CD4-positive, alpha-beta T cell treated with Interleukin-1 beta for 1 hour (primary cell): ENCODE results near the gene CTCFL.
"Not testable (repeated sequence)": the region's sequence is repeated elsewhere in the genome, so short reads cannot be mapped to it uniquely, and the experiment has no call there.

Experiments
- DNase-seq, 2 donors: peaks; one replicate each; pipeline ENCODE4 v3.0.0-alpha.2; 2020 to 2022

The CTCFL gene

DNA sequence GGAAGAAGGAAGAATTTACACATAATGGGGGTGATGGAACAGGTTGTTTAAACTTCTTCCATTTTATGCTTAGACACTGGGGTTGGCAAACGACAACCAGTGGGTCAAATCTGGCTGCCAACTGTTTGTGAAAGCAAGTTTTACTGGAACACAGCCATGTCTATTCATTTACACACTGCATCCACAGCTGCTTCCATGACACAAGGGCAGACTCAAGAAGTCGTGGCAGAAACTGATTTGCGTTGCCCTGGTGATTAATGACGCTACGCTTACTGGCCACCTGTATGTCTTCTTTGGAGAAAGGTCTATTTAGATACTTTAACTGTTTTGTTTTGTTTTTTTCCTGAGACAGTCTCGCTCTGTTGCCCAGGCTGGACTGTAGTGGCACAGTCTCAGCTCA, 19.0 kb downstream of the CTCFL start:
- no peak for DNase-seq

DNA sequence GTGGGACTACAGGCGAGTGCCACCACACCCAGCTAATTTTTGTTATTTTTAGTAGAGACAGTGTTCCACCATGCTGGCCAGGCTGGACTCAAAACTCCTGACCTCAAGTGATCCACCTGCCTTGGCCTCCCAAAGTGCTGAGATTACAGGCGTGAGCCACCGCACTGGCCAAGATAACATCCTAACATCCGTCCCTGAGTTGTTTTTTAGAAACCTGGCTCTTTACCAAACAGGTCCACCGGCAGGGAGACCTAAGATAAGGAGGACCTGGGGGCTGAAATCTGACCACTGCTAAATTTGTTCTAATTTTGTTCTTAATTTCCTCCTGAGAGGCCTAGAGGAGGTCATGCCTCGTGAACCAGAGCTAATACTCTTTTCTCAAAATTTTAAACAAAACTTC, 20.5 kb downstream of the CTCFL start:
- no peak for DNase-seq

DNA sequence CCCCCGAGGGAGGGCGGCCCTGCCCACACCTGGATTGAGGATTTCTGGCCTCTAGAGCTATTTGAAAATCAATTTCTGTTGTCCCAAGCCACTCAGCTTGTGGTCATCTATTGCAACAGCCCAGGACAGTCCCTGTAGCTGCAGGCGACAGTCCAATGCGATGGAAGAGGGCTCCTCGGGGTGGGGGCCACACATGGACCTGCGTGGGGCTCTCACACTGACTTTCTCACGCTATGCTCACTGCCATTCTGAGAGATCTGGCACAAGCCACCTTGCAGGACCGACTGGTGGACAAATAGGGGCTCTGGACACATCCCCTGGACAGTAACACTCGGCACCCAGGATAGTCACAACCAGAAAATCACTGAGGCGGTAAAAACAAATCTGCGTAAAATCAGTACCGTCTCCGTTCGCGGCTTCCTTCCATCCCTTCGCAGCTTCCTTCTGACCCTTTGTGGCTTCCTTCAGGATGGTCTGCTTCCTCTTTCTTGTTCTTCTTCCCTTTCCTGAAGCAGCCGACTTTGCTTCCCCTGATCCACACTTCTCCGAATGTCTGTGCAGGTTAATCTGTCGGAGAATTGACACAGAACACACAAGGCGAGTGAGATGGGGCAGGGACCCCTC, 21.8 kb downstream of the CTCFL start:
- peak in 1 of 2 donors; percentile 11 for DNase-seq

DNA sequence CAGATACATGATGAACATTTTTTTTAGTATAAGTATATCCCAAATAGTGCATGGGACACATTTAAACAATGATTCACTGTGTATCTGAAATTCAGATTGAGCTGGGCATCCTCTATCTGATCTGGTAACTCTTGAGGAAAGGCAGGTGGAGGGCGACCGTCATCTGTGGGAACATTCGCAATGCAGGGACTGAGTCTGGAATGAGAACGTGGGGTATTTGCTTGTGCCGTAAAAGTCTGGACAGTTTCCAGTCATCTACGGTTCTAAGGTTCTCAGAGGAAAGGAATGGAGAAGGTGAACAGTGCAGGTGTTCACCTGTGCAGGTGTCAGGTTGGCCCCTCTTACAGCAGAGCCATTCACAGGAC, 22.6 kb downstream of the CTCFL start:
- no peak for DNase-seq

DNA sequence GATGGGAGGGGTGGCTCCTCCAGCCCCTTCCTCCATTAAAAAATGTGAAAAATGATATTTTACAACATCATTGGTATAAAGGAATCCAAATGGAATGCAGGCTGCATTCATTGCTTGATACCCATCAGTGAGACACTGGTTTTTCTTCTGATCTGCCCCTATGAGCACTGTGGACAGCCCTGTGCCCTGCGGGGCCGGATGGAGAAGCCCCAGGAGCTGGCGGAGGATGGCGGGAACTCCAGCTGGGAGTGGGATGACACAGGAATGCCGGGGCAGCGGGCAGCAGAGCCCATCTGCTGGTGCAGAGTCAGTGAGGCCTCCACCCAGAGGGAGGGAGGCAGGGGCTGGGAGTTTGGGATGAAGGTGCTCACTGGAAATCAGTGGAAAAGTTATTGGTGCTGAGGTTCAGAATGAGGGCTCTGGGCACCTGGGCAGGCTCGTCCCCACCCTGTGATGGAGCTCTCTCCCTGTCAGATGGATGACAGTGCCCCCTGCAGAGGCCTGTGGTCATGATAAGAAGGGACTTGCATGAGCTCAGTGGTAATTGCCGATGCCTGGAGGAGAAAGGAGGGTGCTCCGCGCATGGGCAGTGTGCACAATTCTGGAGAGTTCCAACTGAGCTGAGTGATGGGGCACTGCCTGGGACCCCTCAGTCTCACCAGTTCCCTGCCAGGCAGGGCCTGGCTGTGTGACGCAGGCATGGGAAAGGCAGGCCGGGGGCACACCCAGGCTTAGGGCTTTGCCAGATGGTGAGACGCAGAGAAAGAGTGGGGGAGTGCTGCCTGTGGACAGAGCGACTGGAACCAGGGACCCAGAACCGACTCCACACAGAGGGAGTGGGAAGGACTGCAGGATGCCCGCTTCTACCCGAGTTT, 23.2 kb downstream of the CTCFL start:
- DNase-seq = no peak

DNA sequence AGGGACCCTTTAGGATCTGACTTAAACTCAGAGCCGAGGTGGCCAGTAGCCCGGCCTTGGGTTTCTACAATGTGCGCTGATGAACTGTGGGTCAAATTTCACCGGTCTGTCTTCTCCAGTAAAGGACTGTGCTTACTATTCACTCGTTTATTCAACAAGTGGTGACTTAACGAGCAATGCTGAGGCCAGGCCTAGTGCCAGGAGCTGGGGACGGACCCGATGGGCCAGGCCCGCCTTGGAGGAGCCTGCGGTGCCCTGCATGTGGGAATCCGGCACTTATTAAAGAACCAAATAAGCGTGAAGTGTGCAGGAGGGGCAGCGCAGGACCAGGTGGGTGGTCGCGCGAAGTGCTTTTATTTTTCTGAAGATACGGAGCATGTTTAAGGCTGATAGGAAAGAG, 24.0 kb downstream of the CTCFL start:
- no peak for DNase-seq

DNA sequence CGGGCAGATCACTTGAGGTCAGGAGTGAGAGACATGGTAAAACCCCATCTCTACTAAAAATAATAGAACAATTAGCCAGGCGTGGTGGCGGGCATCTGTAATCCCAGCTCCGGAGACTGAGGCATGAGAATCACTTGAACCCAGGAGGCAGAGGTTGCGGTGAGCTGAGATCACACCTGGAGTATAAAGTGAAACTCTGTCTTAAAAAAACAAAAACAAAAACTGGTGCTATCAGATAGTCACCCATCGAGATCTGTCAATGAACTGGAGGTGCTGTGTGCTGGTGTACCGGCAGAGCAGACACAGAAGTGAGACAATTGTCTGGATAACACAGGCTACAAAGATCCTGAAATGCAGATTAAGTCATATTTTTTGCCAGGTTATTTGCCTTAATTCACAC, 24.7 kb downstream of the CTCFL start:
- DNase-seq = no peak

DNA sequence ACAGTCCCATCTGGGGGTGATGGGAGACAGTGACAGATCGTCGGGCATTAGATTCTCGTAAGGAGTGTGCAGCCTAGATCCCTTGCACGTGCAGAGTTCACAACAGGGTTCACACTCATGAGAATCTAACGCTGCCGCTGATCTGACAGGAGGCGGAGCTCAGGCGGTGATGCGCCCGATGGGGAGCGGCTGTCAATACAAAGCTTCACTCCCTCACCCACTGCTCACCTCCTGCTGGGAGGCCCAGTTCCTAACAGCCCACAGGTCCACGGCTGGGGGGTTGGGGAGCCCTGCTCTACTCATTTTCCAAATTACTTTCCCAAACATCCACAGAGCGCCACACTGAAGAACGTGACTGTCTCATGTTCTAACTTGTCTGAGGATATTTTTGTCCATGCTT, 25.3 kb downstream of the CTCFL start:
- no peak for DNase-seq

DNA sequence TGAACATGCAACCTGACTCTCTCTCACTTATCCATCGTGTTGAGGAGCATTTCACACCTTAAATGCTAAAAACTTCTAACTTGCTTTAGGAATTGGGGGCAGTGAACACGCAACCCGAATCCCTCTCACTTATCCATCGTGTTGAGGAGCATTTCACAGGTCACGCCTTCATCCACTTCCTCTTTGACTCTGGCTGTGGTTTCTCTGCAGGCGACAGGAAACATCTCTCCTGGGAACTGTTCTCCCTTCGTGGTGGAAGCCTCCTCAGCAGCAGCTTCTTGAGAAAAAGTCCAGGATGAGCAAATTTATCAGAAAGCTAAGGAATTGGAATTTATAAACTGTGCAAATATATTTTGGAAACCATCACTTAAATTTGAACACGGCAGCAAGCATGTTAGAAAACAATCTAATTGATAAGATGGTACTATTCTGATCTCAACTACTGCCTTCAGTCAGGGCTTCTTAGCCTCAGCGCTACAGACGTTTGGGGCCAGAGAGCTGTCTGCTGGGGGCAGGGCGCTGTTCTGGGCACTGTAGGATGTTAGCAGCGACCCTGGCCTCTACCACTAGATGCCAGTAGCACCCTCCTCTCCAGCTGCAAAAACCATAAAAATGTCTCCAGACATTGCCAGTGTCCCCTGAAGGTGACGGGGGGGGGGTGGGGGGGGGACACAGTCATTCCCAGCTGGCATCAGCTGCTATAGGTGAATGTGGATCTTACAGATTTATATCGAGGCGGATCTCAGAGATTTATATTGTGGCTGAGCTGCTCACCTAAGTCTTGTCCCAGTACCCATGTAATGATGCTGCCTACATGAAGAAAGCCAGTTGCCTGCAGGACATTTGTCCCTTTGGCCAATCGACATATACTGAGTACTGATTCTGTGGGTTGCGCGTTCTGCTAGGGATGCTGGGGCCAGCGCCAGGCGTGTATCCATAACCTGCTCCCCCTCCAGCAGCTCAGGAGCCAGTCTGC, 26.2 kb downstream of the CTCFL start:
- DNase-seq = peak; percentile 32 to 54

DNA sequence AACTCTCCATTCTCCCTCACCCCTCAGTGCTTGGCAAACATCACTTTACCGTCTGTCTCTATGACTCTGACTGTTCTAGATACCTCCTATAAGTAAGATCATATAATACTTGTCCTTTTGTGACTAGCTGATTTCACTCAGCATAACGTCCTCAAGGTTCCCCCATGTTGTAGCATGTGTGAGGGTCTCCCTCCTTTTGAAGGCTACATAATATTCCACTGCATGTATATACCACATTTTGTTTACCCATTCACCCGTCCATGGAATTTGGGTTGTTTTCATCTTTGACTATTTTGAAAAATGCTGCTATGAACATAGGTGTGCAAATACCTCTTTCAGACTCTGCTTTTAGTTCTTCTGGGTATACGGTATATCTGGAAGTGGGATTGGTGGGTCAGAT, 28.3 kb downstream of the CTCFL start:
- DNase-seq = no peak

DNA sequence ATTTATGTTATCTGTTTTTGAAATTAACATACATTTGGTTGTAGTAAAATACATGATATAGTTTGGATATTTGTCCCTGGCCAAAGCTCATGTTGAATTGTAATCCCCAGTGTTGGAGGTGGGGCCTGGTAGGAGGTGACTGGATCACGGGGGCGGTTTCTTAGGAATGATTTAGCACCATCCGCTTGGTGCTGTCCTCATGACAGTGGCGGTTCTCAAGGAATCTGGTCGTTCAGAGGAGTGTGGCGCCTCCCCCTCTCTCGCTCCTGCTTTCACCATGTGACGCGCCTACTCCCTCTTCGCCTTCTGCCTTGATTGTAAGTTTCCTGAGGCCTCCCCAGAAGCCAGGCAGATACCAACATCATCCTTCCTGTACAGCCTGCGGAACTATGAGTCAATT, 29.0 kb downstream of the CTCFL start:
- DNase-seq = no peak

DNA sequence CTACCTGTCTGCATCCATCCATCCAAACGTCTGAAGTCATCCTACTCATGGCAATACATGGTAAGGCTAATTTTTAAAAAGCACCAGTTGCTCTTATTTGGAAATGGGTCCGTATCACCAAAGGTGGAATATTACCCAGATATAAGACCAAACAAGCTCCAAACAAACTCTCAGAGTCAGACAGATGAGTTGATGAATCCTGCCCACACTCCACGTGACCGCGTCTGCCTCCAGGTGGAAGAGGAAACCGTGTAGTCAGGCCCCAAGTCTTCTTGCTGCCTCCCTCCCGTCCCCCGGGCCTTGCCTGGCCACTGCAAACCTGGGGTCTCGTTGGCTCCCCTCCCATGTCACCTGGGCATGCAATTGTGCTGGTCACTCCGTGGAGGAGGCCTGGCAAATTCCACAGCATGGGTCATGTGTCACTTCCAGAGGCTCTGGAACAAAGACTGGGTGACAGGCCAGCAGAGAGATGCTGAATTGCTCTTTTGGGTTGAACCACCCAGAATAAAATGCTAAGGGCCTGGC, 31.8 kb downstream of the CTCFL start:
- DNase-seq = no peak

DNA sequence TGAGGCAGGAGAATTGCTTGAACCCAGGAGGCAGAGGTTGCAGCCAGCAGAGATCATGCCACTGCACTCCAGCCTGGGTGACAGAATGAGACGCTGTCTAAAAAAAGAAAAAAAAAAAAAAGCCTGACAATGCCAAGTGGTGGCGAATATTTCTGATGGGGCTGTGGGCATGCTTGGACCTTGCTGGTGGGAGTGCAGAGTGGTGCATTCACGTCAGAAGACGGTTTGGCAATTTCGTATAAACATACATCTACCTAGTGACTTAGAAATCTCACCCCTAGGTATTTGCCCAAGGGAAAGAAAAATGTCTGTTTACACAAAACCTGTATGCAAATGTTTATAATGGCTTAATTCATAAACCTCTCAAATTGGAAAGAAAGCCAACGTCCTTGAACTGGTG, 33.6 kb downstream of the CTCFL start:
- no peak for DNase-seq

DNA sequence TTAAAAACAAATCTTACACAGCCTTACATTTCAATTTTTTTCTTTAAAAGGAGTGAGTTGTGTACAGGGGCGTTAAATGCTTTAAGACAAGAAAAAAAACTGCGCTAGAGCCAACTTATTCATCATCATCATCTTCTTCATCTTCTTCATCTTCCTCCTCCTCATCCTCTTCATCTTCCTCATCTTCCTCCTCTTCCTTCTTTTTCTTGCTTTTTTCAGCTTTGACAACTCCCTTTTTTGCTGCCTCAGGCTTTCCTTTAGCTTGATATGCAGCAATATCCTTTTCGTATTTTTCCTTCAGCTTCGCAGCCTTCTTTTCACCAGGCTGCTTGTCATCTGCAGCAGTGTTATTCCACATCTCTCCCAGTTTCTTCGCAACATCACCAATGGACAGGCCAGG, 36.7 kb downstream of the CTCFL start:
- DNase-seq = not testable (repeated sequence)

DNA sequence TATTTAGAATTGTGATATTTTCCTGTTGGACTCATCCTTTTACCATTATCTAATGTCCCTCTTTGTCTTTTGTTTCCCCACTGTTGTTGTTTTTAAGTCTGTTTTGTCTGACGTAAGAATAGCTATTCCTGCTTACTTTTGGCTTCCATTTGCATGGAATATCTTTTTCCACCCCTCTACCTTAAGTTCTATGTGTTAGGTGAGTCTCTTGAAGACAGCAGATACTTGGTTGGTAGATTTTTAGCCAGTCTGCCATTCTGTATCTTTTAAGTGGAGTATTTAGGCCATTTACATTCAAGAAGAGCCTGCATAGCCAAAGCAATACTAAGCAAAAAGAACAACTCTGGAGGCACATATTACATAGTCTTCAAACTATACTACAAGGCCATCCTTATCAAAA, 39.2 kb downstream of the CTCFL start:
- no peak for DNase-seq

DNA sequence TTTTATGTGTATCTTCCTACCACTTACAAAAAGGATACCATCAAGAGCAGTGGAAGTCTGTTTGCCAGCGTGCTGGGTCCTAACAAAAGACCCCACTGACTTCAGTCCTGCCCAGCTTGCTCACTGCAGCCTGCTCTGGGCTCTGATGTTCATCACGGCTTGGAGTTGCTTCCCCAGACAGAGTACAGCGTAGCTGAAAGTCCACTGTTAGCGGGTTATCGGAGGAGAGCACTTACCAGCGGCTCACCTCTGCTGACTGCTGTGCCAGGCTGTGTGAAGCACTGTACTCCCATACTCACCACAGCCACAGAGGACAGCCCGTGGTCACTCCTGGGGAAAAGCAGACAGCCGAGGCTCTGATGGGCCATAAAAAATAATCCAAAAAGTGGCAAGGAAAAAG, 40.2 kb downstream of the CTCFL start:
- no peak for DNase-seq

DNA sequence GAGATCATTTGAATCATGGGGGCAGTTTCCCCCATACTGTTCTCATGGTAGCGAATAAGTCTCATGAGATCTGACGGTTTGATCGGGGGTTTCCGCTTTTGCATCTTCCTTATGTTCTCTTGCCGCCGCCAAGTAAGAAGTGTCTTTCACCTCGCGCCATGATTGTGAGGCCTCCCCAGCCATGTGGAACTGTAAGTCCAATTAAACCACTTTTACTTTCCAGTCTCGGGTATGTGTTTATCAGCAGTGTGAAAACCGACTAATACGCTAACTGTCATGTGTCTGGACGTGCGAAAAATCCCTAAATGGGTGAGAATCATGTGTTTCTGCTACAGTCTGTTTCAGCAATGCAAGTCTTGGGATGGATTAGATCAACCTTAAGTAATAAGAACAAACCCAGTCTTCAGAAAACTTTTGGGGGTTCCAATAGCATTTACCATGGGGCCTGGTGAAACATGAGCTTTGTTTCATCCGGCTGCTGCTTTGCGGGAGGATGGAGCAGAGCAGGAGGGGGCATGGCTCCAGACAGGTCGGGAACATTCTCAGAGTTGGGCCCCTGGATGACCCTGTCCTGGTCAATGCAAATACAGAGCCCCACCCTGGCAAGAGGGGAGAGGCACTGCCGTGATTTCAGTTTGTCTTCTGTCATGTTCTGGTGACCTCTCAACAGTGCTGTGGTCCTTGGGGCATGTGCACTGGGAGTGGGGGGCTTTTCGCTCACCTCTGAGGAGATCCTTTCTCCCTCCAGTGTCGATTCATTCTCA, 41.5 kb downstream of the CTCFL start:
- DNase-seq = peak in 1 of 2 donors; percentile 30

DNA sequence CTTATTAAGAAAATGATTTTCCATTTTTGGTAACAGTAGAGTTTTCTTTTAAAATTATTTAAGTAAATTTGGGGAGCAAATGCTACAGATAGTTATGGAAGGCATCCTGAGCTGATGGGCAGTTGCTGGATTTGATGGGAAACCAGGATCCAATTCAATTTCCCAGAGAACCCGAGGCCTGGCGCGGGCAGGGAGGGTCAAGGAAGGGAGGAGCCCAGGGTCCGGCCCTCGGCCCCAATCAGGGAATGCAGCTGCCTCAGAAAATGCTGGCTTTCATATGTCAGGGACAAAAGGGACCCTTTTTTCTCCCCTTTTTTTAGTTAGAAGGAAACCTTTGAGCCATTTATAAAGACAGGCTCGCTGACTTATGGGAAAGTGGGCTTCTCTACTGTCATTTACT, 42.1 kb downstream of the CTCFL start:
- no peak for DNase-seq

DNA sequence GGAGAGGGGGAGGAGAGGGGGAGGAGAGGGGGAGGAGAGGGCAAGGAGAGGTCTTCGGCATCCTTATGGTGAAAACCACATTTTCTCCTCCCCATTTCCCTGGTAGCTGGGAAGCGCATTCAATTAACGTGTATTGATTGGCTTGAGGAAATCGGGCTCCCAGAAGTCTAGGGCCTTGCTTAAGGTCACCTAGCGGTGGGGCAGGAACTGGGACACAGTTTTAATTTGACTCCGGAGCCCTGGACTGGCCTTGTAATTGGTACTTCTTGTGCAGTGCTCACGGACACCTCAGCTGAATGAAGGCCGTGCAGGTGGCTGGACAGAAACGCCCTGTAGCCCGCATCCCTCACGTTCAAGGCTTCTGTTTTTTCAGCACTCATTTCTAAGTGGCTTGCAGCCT, 42.8 kb downstream of the CTCFL start:
- DNase-seq = no peak

DNA sequence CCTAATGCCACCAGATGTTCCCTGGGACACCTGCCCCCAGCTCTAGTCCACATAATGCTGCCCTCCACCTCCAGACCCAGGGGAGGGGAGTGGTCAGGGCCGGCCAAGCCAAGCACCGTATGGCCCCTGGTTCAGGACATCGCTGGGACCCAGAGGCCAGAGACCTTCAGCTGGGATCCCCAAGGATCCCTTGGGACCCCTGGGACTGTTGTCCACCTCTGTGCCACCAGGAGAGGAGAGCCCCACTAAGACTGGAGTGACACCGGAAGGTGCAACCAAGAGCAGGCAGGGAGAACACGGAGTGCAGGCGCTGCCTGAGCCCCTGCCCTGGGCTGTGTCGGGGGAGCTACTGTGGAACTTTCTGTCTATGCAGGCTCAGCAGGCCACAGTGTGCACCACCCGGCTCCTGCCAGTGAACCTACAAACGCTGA, 43.6 kb downstream of the CTCFL start:
- DNase-seq = no peak

DNA sequence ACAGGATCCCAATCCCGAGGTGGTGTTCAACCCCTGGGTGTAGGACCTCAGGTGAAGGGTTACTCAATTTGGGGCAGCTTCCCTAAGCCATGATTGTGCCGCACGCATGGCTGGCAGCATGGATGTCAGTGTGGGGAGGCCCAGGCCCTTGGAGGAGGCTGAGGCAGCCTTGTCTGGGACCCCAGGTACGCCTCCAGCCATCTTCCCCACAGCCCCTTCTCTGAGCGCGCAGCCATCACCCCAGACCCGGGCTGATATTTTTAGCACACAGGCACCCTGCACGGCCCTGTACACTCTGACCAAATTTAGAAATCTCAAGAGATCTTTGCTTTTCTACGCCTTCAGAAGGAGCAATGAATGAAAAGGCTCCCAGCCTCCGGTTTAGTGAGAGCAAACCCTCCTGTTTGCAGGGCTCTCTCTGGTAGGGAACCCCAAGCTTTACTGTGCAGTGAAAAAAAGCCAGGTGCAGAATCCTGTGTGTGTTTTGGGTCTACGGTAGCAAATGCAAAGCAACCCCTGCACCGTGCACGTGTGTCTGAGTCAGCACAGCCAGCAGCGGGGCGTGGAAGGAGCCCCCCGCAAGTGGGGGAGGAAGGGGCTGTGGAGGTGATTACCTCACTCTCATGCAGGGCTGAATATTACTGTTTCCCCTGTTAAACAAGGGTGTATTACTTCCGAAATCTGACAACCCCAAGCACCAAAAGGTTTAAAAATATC, 44.3 kb downstream of the CTCFL start:
- DNase-seq = peak in 1 of 2 donors; percentile 55

DNA sequence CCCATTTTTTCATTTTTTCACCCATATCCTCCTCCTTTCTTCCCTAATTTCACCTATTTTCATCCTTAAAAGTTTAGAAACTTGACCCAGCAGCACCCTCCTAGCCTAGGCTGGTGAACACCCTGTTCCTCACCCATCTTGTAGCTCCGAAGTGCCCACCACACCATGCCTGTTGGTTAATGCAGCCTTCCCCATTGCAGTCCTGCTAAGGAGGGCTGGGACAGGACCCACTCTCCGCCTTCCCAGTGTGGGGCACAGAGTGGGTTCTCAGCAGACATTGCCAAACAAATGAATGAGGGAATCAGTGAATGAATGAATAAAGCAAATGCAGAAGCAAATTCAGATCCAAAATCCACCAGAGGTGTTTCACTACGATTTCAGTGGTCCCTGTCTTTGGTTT, 45.7 kb downstream of the CTCFL start:
- DNase-seq = no peak
